Skeletal muscle satellite cell (primary cell): ENCODE data around the gene YIPF1.
A peak's percentile ranks its signal among the peaks of the same experiment; 100 is the strongest.
"Not testable (repeated sequence)": the region's sequence is repeated elsewhere in the genome, so short reads cannot be mapped to it uniquely, and the experiment has no call there.

Experiments used
- H3K27me3 ChIP-seq: 2 replicates; pipeline ENCODE4 v1.7.0; 2013; ENCODE audit warnings: low read length; ENCODE audit not compliant: control insufficient read depth, insufficient read depth
- H3K36me3 ChIP-seq: 2 replicates; pipeline ENCODE4 v1.7.0; 2013; ENCODE audit warnings: mild to moderate bottlenecking, control low read depth, low read length; ENCODE audit not compliant: insufficient read depth
- H3K4me1 ChIP-seq: 2 replicates; pipeline ENCODE4 v1.7.0; 2013; ENCODE audit warnings: low read length; ENCODE audit not compliant: control insufficient read depth, insufficient read depth
- H3K4me2 ChIP-seq: 2 replicates; pipeline ENCODE4 v1.7.0; 2013; ENCODE audit warnings: mild to moderate bottlenecking, low read length
- H3K4me3 ChIP-seq: 2 replicates; pipeline ENCODE4 v1.7.0; 2013; ENCODE audit warnings: low read length
- H3K9ac ChIP-seq: 2 replicates; pipeline ENCODE4 v1.7.0; 2013; ENCODE audit warnings: mild to moderate bottlenecking, low read depth, low read length, moderate library complexity
- H3K9me3 ChIP-seq: replicated peaks from 2 replicates; pipeline ENCODE4 v1.7.0; 2013; ENCODE audit warnings: mild to moderate bottlenecking, control low read depth, low read length

The YIPF1 gene

GRCh38 chr1:53837646-53837923 lies 52.0 kb downstream of the YIPF1 start:
- H3K27me3 ChIP-seq = no peaks in the 10 kb centered on the region
- peak overlapping the region; percentile 88 for H3K9ac ChIP-seq
- H3K4me2 ChIP-seq = peak overlapping the region; percentile 85
- peak overlapping the region; percentile 78 for H3K4me3 ChIP-seq
- no peaks in the 10 kb centered on the region for H3K9me3 ChIP-seq
- H3K36me3 ChIP-seq = peaks cover 5% of the 10 kb centered on the region
- peaks cover 18% of the 10 kb centered on the region for H3K4me1 ChIP-seq

- no peaks in the 10 kb centered on the region for H3K27me3 ChIP-seq
- H3K4me1 ChIP-seq = peaks cover 18% of the 10 kb centered on the region
- peaks cover 5% of the 10 kb centered on the region for H3K36me3 ChIP-seq
Observed at GRCh38 chr1:53835491-53835890, 54.1 kb downstream of the YIPF1 start.

GRCh38 chr1:53834776-53835175 lies 54.8 kb downstream of the YIPF1 start:
- Histone ChIP-seq H3K9me3 (no peaks in the 10 kb centered on the region), H3K27me3 (no peaks in the 10 kb centered on the region), H3K9ac (no peak overlapping the region), H3K4me3 (no peak overlapping the region), H3K4me2 (peak overlapping the region; percentile 58), H3K36me3 (peaks cover 5% of the 10 kb centered on the region), H3K4me1 (peaks cover 18% of the 10 kb centered on the region)

More at GRCh38 chr1:53835491-53835890, 54.1 kb downstream of the YIPF1 start:
- Histone ChIP-seq H3K9ac (no peak overlapping the region), H3K9me3 (no peaks in the 10 kb centered on the region), H3K4me2 (peak overlapping the region; percentile 58), H3K4me3 (no peak overlapping the region)

- H3K4me2 ChIP-seq = no peak overlapping the region
- H3K4me1 ChIP-seq = peaks cover 18% of the 10 kb centered on the region
- H3K36me3 ChIP-seq = peaks cover 5% of the 10 kb centered on the region
- no peak overlapping the region for H3K9ac ChIP-seq
- no peaks in the 10 kb centered on the region for H3K9me3 ChIP-seq
- H3K27me3 ChIP-seq = no peaks in the 10 kb centered on the region
- no peak overlapping the region for H3K4me3 ChIP-seq
Observed at GRCh38 chr1:53833393-53833792, 56.2 kb downstream of the YIPF1 start.

GRCh38 chr1:53826367-53826766 lies 63.2 kb downstream of the YIPF1 start:
- Histone ChIP-seq H3K4me1 (no peaks in the 10 kb centered on the region), H3K27me3 (no peaks in the 10 kb centered on the region), H3K4me2 (no peak overlapping the region), H3K4me3 (no peak overlapping the region), H3K9me3 (no peaks in the 10 kb centered on the region), H3K9ac (no peak overlapping the region), H3K36me3 (peaks cover 28% of the 10 kb centered on the region)

GRCh38 chr1:53825306-53825705 lies 64.3 kb downstream of the YIPF1 start:
- Histone ChIP-seq H3K4me1 (no peaks in the 10 kb centered on the region), H3K4me2 (no peak overlapping the region), H3K4me3 (no peak overlapping the region), H3K9ac (no peak overlapping the region), H3K36me3 (peaks cover 28% of the 10 kb centered on the region), H3K9me3 (no peaks in the 10 kb centered on the region), H3K27me3 (no peaks in the 10 kb centered on the region)

GRCh38 chr1:53822931-53823330 lies 66.7 kb downstream of the YIPF1 start:
- H3K36me3 ChIP-seq = peaks cover 30% of the 10 kb centered on the region
- no peak overlapping the region for H3K4me3 ChIP-seq
- H3K27me3 ChIP-seq = no peaks in the 10 kb centered on the region
- H3K4me1 ChIP-seq = no peaks in the 10 kb centered on the region
- H3K9me3 ChIP-seq = no peaks in the 10 kb centered on the region
- no peak overlapping the region for H3K9ac ChIP-seq
- no peak overlapping the region for H3K4me2 ChIP-seq

GRCh38 chr1:53821380-53821779 lies 68.2 kb downstream of the YIPF1 start:
- Histone ChIP-seq H3K9me3 (no peaks in the 10 kb centered on the region), H3K4me3 (no peak overlapping the region), H3K36me3 (peaks cover 35% of the 10 kb centered on the region), H3K4me2 (no peak overlapping the region), H3K4me1 (no peaks in the 10 kb centered on the region), H3K9ac (no peak overlapping the region), H3K27me3 (no peaks in the 10 kb centered on the region)

GRCh38 chr1:53819387-53819786 lies 70.2 kb downstream of the YIPF1 start:
- H3K27me3 ChIP-seq = no peaks in the 10 kb centered on the region
- no peak overlapping the region for H3K4me3 ChIP-seq
- no peak overlapping the region for H3K4me2 ChIP-seq
- H3K9me3 ChIP-seq = no peaks in the 10 kb centered on the region
- H3K4me1 ChIP-seq = no peaks in the 10 kb centered on the region
- H3K36me3 ChIP-seq = peaks cover 24% of the 10 kb centered on the region
- H3K9ac ChIP-seq = no peak overlapping the region

GRCh38 chr1:53816584-53816983 lies 73.0 kb downstream of the YIPF1 start:
- H3K36me3 ChIP-seq = peaks cover 15% of the 10 kb centered on the region
- not testable (repeated sequence) for H3K4me1 ChIP-seq, H3K9ac ChIP-seq, H3K4me3 ChIP-seq, H3K4me2 ChIP-seq, H3K27me3 ChIP-seq, H3K9me3 ChIP-seq

GRCh38 chr1:53815484-53815883 lies 74.1 kb downstream of the YIPF1 start:
- not testable (repeated sequence) for H3K27me3 ChIP-seq, H3K9me3 ChIP-seq, H3K4me1 ChIP-seq, H3K4me2 ChIP-seq, H3K4me3 ChIP-seq, H3K9ac ChIP-seq
- peaks cover 18% of the 10 kb centered on the region for H3K36me3 ChIP-seq

- H3K27me3 ChIP-seq = no peaks in the 10 kb centered on the region
- H3K9ac ChIP-seq = no peak overlapping the region
- H3K4me1 ChIP-seq = peaks cover 6% of the 10 kb centered on the region
- H3K4me2 ChIP-seq = no peak overlapping the region
- H3K9me3 ChIP-seq = no peaks in the 10 kb centered on the region
- peaks cover 10% of the 10 kb centered on the region for H3K36me3 ChIP-seq
- no peak overlapping the region for H3K4me3 ChIP-seq
Observed at GRCh38 chr1:53811414-53811851, 78.2 kb downstream of the YIPF1 start.
